GM12878 (cell line): ENCODE results near the gene OS9. TPM values are rescaled to one million over a fixed set of nuclear protein-coding genes. Genes with fewer than 3 reads are reported as not detected.

ENCODE experiments used
- CUX1 ChIP-seq: IDR thresholded peaks from 2 replicates; pipeline ENCODE4 v1.6.1; 2012; ENCODE audit warnings: improper control_type of control experiment, low read depth, low read length; ENCODE audit not compliant: insufficient replicate concordance
- ESRRA ChIP-seq: IDR thresholded peaks from 2 replicates; pipeline ENCODE4 v1.6.1; 2012; ENCODE audit warnings: mild to moderate bottlenecking, low read length, improper control_type of control experiment
- GABPA ChIP-seq: IDR thresholded peaks from 2 replicates; pipeline ENCODE4 v1.6.1; 2014; ENCODE audit warnings: antibody characterized with exemption, low read depth, mild to moderate bottlenecking, inconsistent platforms
- IKZF2 ChIP-seq, 2 experiments: fragments of 450-650 bp; IDR thresholded peaks; 2 replicates each; pipeline ENCODE4 v1.6.1; 2017; ENCODE audit warnings: mild to moderate bottlenecking in 2 of 2, moderate library complexity in 2 of 2
- JUND ChIP-seq: IDR thresholded peaks from 2 replicates; pipeline ENCODE4 v1.6.1; 2012; ENCODE audit warnings: low read depth, mild to moderate bottlenecking, low read length, improper control_type of control experiment, moderate library complexity
- KAT2A ChIP-seq: conservative IDR thresholded peaks from 2 replicates; pipeline ENCODE4 v1.6.1; 2011; ENCODE audit warnings: low read depth, low read length; ENCODE audit not compliant: control insufficient read depth
- KLF5 ChIP-seq: fragments of 450-650 bp; IDR thresholded peaks from 2 replicates; pipeline ENCODE4 v1.6.1; 2014; ENCODE audit warnings: mild to moderate bottlenecking; ENCODE audit not compliant: partially characterized antibody
- NFXL1 ChIP-seq: fragments of 450-650 bp; IDR thresholded peaks from 2 replicates; pipeline ENCODE4 v1.6.1; 2017; ENCODE audit warnings: antibody characterized with exemption, mild to moderate bottlenecking, borderline replicate concordance
- NR2C1 ChIP-seq: fragments of 450-650 bp; IDR thresholded peaks from 2 replicates; pipeline ENCODE4 v1.6.1; 2017; ENCODE audit warnings: antibody characterized with exemption, mild to moderate bottlenecking, moderate library complexity
- NR2F1 ChIP-seq: fragments of 450-650 bp; conservative IDR thresholded peaks from 2 replicates; pipeline ENCODE4 v1.6.1; 2017; ENCODE audit warnings: mild to moderate bottlenecking
- PBX3 ChIP-seq: IDR thresholded peaks from 2 replicates; pipeline ENCODE4 v1.6.1; 2011; ENCODE audit warnings: mild to moderate bottlenecking, low read depth, low read length, moderate library complexity; ENCODE audit not compliant: insufficient replicate concordance
- PML ChIP-seq: IDR thresholded peaks from 2 replicates; pipeline ENCODE4 v1.6.1; 2012; ENCODE audit warnings: low read length, inconsistent platforms
- RAD51 ChIP-seq: fragments of 450-650 bp; IDR thresholded peaks from 2 replicates; pipeline ENCODE4 v1.6.1; 2016; ENCODE audit warnings: moderate library complexity, mild to moderate bottlenecking, inconsistent platforms
- SIN3A ChIP-seq: IDR thresholded peaks from 2 replicates; pipeline ENCODE4 v1.6.1; 2012; ENCODE audit warnings: low read depth, low read length, improper control_type of control experiment
- USF1 ChIP-seq: IDR thresholded peaks from 2 replicates; pipeline ENCODE4 v1.6.1; 2011; ENCODE audit warnings: borderline replicate concordance, low read depth, mild to moderate bottlenecking, moderate library complexity, mixed read lengths, low read length; ENCODE audit not compliant: insufficient read depth; ENCODE audit errors: extremely low read length
- ZBTB4 ChIP-seq: fragments of 450-650 bp; formaldehyde crosslinking; IDR thresholded peaks from 2 replicates; pipeline ENCODE4 v1.4.0; 2022; ENCODE audit warnings: mild to moderate bottlenecking, moderate library complexity
- polyA plus RNA-seq, 11 experiments: library from polyadenylated mRNA; depleted of rRNA in 4 of 11; unstranded in 6 of 11; stranded (reverse) in 5 of 11; fragments of >200 nt; fragmentation: Nextera tagmentation in 4 of 11; fragmentation: Illumina TruSeq in 1 of 11; extraction: Ambion mirVana in 4 of 11; extraction: Trizol in 1 of 11; gene quantifications; 1 replicate in 1 of 11; 2 replicates in 10 of 11; pipeline versions ENCODE4 v1.2.1 to v1.2.3, GENCODE V29; 2011 to 2016; ENCODE audit warnings: inconsistent platforms in 2 of 11, missing spikeins in 2 of 11, low read depth in 1 of 11
- total RNA-seq, 4 experiments: library from RNA; depleted of rRNA in 3 of 4; stranded (reverse); fragments of >200 nt in 3 of 4; fragmentation: Illumina TruSeq in 1 of 4; extraction: Trizol in 1 of 4; gene quantifications; 2 replicates each; pipeline versions ENCODE4 v1.2.1 to v1.2.3, GENCODE V29; 2013 to 2021

Gene OS9
- total and polyA plus RNA-seq, 10 of the 15 experiments (the other 5 are each of a cell fraction or from before 2014, with no cell fraction given) = 5.2 to 106 (median 79.1) TPM

- TF ChIP-seq CUX1 (no peak), KAT2A (no peak), IKZF2 (IDR thresholded peaks at IDR 0.05) (no peak), USF1 (no peak), RAD51 (no peak; the same call in 1 of the 2 replicates), ESRRA (no peak), NR2F1 (no peak), SIN3A (peak; percentile 86), ZBTB4 (CRISPR knock-in tag) (no peak), KLF5 (peak; percentile 41), NR2C1 (no peak), NFXL1 (no peak), JUND (no peak), GABPA (peak; percentile 72; the same call in 1 of the 2 replicates), PBX3 (peak; percentile 84), PML (peak; percentile 89)
These were observed at the start of gene OS9 (continued) for GRCh38 chr12:57693659-57694458.
